Measurements from ENCODE around the gene COA7. TPM values are rescaled to one million over a fixed set of nuclear protein-coding genes. Genes with fewer than 3 reads are reported as not detected.

Gene COA7
- total RNA-seq, 4 donors from 2014 or later = 5.7 to 14.8 (median 12.7) TPM

- Histone ChIP-seq H3K27ac (no peak overlapping the region), H3K4me1 (no peaks in the 10 kb centered on the region), H3K4me3 (no peak overlapping the region), H3K9me3 (no peaks in the 10 kb centered on the region), H3K36me3 (no peaks in the 10 kb centered on the region), H3K27me3 (no peaks in the 10 kb centered on the region)
- 83% methylated on average over 4 of the region's 4 CpGs for WGBS
- TF ChIP-seq CTCF (IDR thresholded peaks at IDR 0.05) = no peak
- no peak for TF ChIP-seq EP300 (IDR thresholded peaks at IDR 0.05)
- no peak for TF ChIP-seq POLR2A (IDR thresholded peaks at IDR 0.05)
- TF ChIP-seq POLR2AphosphoS5 (IDR thresholded peaks at IDR 0.05) = no peak
- no peak for DNase-seq (ENCODE audit: low spot score in 2 of 2)
Observed at GRCh38 chr1:52681136-52681535, 17.0 kb downstream of the COA7 start.

GRCh38 chr1:52680353-52680752 lies 17.8 kb downstream of the COA7 start:
- no peak overlapping the region for H3K27ac ChIP-seq
- 87% methylated on average over 3 of the region's 3 CpGs for WGBS
- H3K36me3 ChIP-seq = no peaks in the 10 kb centered on the region
- DNase-seq (ENCODE audit: low spot score in 2 of 2) = no peak
- H3K9me3 ChIP-seq = no peaks in the 10 kb centered on the region
- TF ChIP-seq EP300 (IDR thresholded peaks at IDR 0.05) (no peak), POLR2AphosphoS5 (IDR thresholded peaks at IDR 0.05) (no peak), CTCF (IDR thresholded peaks at IDR 0.05) (no peak), POLR2A (IDR thresholded peaks at IDR 0.05) (no peak)
- H3K4me3 ChIP-seq = no peak overlapping the region
- H3K4me1 ChIP-seq = no peaks in the 10 kb centered on the region
- no peaks in the 10 kb centered on the region for H3K27me3 ChIP-seq

- TF ChIP-seq EP300 (IDR thresholded peaks at IDR 0.05) = no peak
- TF ChIP-seq POLR2A (IDR thresholded peaks at IDR 0.05) = no peak
- no peak for TF ChIP-seq CTCF (IDR thresholded peaks at IDR 0.05)
- TF ChIP-seq POLR2AphosphoS5 (IDR thresholded peaks at IDR 0.05) = no peak
- Histone ChIP-seq H3K4me3 (no peak overlapping the region), H3K9me3 (no peaks in the 10 kb centered on the region), H3K27ac (no peak overlapping the region), H3K4me1 (no peaks in the 10 kb centered on the region), H3K27me3 (no peaks in the 10 kb centered on the region), H3K36me3 (no peaks in the 10 kb centered on the region)
- 89% methylated on average over 5 of the region's 5 CpGs for whole genome bisulfite sequencing
- no peak for DNase-seq (ENCODE audit: low spot score in 2 of 2)
Observed at GRCh38 chr1:52679498-52679897, 18.6 kb downstream of the COA7 start.

GRCh38 chr1:52679048-52679447 lies 19.1 kb downstream of the COA7 start:
- no peak for DNase-seq (ENCODE audit: low spot score in 2 of 2)
- no peak for TF ChIP-seq CTCF (IDR thresholded peaks at IDR 0.05)
- TF ChIP-seq POLR2A (IDR thresholded peaks at IDR 0.05) = no peak
- TF ChIP-seq EP300 (IDR thresholded peaks at IDR 0.05) = no peak
- TF ChIP-seq POLR2AphosphoS5 (IDR thresholded peaks at IDR 0.05) = no peak
- H3K4me3 ChIP-seq = no peak overlapping the region
- no peaks in the 10 kb centered on the region for H3K9me3 ChIP-seq
- H3K4me1 ChIP-seq = no peaks in the 10 kb centered on the region
- H3K36me3 ChIP-seq = no peaks in the 10 kb centered on the region
- WGBS = 100% methylated on average over 1 of the region's 1 CpG
- H3K27ac ChIP-seq = no peak overlapping the region
- H3K27me3 ChIP-seq = no peaks in the 10 kb centered on the region

GRCh38 chr1:52677076-52677806 lies 20.9 kb downstream of the COA7 start:
- no peaks in the 10 kb centered on the region for H3K27me3 ChIP-seq
- no peak overlapping the region for H3K27ac ChIP-seq
- TF ChIP-seq POLR2A (IDR thresholded peaks at IDR 0.05) = no peak
- TF ChIP-seq CTCF (IDR thresholded peaks at IDR 0.05) = no peak
- TF ChIP-seq POLR2AphosphoS5 (IDR thresholded peaks at IDR 0.05) = no peak
- no peak for TF ChIP-seq EP300 (IDR thresholded peaks at IDR 0.05)
- H3K4me1 ChIP-seq = no peaks in the 10 kb centered on the region
- no peaks in the 10 kb centered on the region for H3K9me3 ChIP-seq
- WGBS = 59% methylated on average over 6 of the region's 6 CpGs
- H3K4me3 ChIP-seq = no peak overlapping the region
- no peaks in the 10 kb centered on the region for H3K36me3 ChIP-seq
- no peak for DNase-seq (ENCODE audit: low spot score in 2 of 2)

All from suprapubic skin (tissue), 4 donors.